Naive thymus-derived CD4-positive, alpha-beta T cell (primary cell): Measurements from ENCODE around the gene SPTLC2. TPM values are rescaled to one million over a fixed set of nuclear protein-coding genes. Genes with fewer than 3 reads are reported as not detected.

Experiments used
- ATAC-seq: fragments of 150-1000 bp; cut with Tn5 transposase; 2 replicates; pipeline ENCODE4 v1.10.0; 2021; ENCODE audit warnings: mild to moderate bottlenecking, moderate library complexity
- CTCF ChIA-PET: fragments of 350-600 bp; sonication (Branson Sonifier 250); formaldehyde crosslinking; loops from one replicate; lab custom pipeline; 2021; ENCODE audit warnings: antibody characterized with exemption; lab: Charles Lee
- POLR2A ChIA-PET: fragments of 350-600 bp; sonication (Branson Sonifier 250); formaldehyde crosslinking; loops from one replicate; lab custom pipeline; 2021; ENCODE audit warnings: antibody characterized with exemption, inconsistent platforms; lab: Charles Lee
- DNase-seq, 9 donors: peaks; one replicate each; pipeline versions ENCODE4 v3.0.0 to v3.0.0-alpha.2; 2020 to 2022; ENCODE audit warnings: mixed read lengths in 1 of 9
- H3K27ac ChIP-seq: one replicate; pipeline ENCODE4 v1.7.0; 2013; ENCODE audit warnings: mild to moderate bottlenecking, low read depth, low read length, moderate library complexity
- H3K27me3 ChIP-seq, 2 donors: one replicate each; pipeline ENCODE4 v1.7.0; 2013; ENCODE audit warnings: low read length in 2 of 2, mild to moderate bottlenecking in 2 of 2, moderate library complexity in 2 of 2; ENCODE audit not compliant: control insufficient read depth in 2 of 2, insufficient read depth in 2 of 2
- H3K36me3 ChIP-seq, 3 experiments: 1 replicate in 2 of 3; 2 replicates in 1 of 3; pipeline ENCODE4 v1.7.0; 2013; ENCODE audit warnings: low read length in 3 of 3, mild to moderate bottlenecking in 3 of 3, moderate library complexity in 1 of 3; ENCODE audit not compliant: insufficient read depth in 3 of 3, control insufficient read depth in 2 of 3
- H3K4me1 ChIP-seq, 2 donors: one replicate each; pipeline ENCODE4 v1.7.0; 2013; ENCODE audit warnings: low read length in 2 of 2, mild to moderate bottlenecking in 2 of 2, moderate library complexity in 1 of 2; ENCODE audit not compliant: control insufficient read depth in 2 of 2, insufficient read depth in 2 of 2
- H3K4me3 ChIP-seq: 2 replicates; pipeline ENCODE4 v1.7.0; 2013; ENCODE audit warnings: mild to moderate bottlenecking, low read length
- H3K9me3 ChIP-seq, 3 experiments: 1 replicate in 2 of 3; 2 replicates in 1 of 3; pipeline ENCODE4 v1.7.0; 2013; ENCODE audit warnings: low read length in 3 of 3; ENCODE audit not compliant: control insufficient read depth in 2 of 3
- H3K27ac Mint-ChIP-seq, 9 donors: one replicate each; pipeline ENCODE4 v1.8.0; 2020 to 2022; ENCODE audit warnings: mixed read lengths in 9 of 9, mild to moderate bottlenecking in 8 of 9, moderate library complexity in 5 of 9, inconsistent platforms in 2 of 9
- H3K27me3 Mint-ChIP-seq, 5 donors: one replicate each; pipeline ENCODE4 v1.8.0; 2021 to 2022; ENCODE audit warnings: mixed read lengths in 5 of 5, mild to moderate bottlenecking in 1 of 5
- H3K36me3 Mint-ChIP-seq, 5 donors: one replicate each; pipeline ENCODE4 v1.8.0; 2020 to 2022; ENCODE audit warnings: mixed read lengths in 5 of 5, mild to moderate bottlenecking in 3 of 5, inconsistent platforms in 1 of 5
- H3K4me1 Mint-ChIP-seq, 7 donors: one replicate each; pipeline ENCODE4 v1.8.0; 2020 to 2022; ENCODE audit warnings: mixed read lengths in 7 of 7, mild to moderate bottlenecking in 3 of 7, inconsistent platforms in 1 of 7
- H3K4me3 Mint-ChIP-seq, 10 donors: one replicate each; pipeline ENCODE4 v1.8.0; 2020 to 2022; ENCODE audit warnings: mild to moderate bottlenecking in 10 of 10, mixed read lengths in 10 of 10, moderate library complexity in 6 of 10, inconsistent platforms in 2 of 10
- H3K9me3 Mint-ChIP-seq, 11 donors: one replicate each; pipeline ENCODE4 v1.8.0; 2020 to 2022; ENCODE audit warnings: mixed read lengths in 11 of 11, mild to moderate bottlenecking in 4 of 11, inconsistent platforms in 1 of 11, moderate library complexity in 1 of 11
- intact Hi-C, 2 donors: fragments of 100-400 bp; cut with micrococcal nuclease; formaldehyde crosslinking; loops; one replicate each; pipeline ENCODE4 v1.15.1; 2023
- polyA plus RNA-seq, 2 donors: library from polyadenylated mRNA; unstranded; fragments of 300-500 nt; fragmentation: Illumina TruSeq; gene quantifications; one replicate each; pipeline ENCODE4 v1.2.3, GENCODE V29; 2021
- total RNA-seq, 6 experiments: library from RNA in 5 of 6; stranded (reverse) in 5 of 6; gene quantifications; 1 replicate in 5 of 6; 2 replicates in 1 of 6; pipeline ENCODE4 v1.2.3 and lab custom pipeline; 2021 to 2026

The SPTLC2 gene
- total and polyA plus RNA-seq, 7 experiments from 2014 or later: 11.6 to 58.1 (median 24.7) TPM

DNA sequence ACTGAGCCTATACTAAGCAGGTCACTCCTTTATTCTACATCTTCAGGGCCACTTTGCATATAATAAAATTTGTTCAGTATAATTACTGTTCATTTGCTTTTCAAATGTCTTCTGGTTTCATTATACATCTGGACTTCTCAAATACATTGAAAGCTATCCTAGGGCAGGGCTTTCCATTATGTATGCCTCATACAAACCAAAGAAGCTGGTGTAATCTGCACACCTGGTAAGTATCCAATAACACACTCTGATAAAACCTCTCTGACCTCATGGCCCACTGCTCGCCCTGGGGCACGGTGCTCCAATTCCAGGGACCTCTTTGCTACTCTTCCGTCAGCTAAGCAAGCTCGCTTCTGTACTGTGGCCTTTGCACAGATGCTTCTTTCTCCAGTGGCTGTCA, 95.9 kb downstream of the SPTLC2 start:
- Histone ChIP-seq H3K4me1 (no peaks in the 10 kb centered on the region), H3K4me3 (no peak overlapping the region), H3K36me3 (peaks cover 0 to 50% (median 7%) of the 10 kb centered on the region in 3 experiments), H3K27ac (no peak overlapping the region), H3K27me3 (no peaks in the 10 kb centered on the region), H3K9me3 (no peaks in the 10 kb centered on the region)
- DNase-seq (no peak), ATAC-seq (no peak)
- H3K36me3 Mint-ChIP-seq: peaks cover 19 to 72% (median 48%) of the 10 kb centered on the region in 5 donors
- peaks cover 0 to 4% (median 0%) of the 10 kb centered on the region in 7 donors for H3K4me1 Mint-ChIP-seq
- POLR2A ChIA-PET: no interaction called here
- no peak overlapping the region for H3K27ac Mint-ChIP-seq
- no peaks in the 10 kb centered on the region for H3K9me3 Mint-ChIP-seq
- CTCF ChIA-PET: interaction anchor here (0.8 kb wide), 1 partner anchor 47 kb away, joined by 3 read pairs; no protein-coding TSS in a partner anchor
- H3K4me3 Mint-ChIP-seq: no peak overlapping the region
- H3K27me3 Mint-ChIP-seq: no peaks in the 10 kb centered on the region
- intact Hi-C loops: no loop called here

DNA sequence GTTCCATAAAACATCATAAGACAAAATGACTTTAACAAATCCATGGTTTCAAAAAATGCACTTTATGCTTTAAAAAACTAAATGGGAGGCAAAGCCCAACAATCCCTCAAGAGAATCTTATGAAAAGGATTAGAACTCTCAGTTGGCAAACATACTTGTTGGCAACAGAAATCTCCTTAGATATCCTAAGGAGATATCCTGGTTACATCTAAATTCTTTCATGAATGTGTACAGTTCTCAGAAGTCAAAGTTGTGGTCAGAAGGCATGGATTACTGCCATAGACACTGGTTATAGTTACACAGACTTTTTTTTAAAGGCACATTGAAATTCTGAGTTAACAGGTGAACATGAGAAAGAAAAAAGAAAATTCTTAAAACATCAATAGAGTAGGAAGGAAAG, 100.3 kb downstream of the SPTLC2 start:
- H3K27ac ChIP-seq: no peak overlapping the region
- Mint-ChIP-seq H3K4me1 (peaks cover 0 to 2% (median 0%) of the 10 kb centered on the region in 7 donors), H3K27ac (no peak overlapping the region), H3K36me3 (peaks cover 22 to 79% (median 53%) of the 10 kb centered on the region in 5 donors), H3K27me3 (no peaks in the 10 kb centered on the region), H3K9me3 (no peaks in the 10 kb centered on the region), H3K4me3 (no peak overlapping the region)
- intact Hi-C loops: no loop called here
- no peak for DNase-seq
- CTCF ChIA-PET: no interaction called here
- H3K27me3 ChIP-seq: no peaks in the 10 kb centered on the region
- no peak for ATAC-seq
- no peak overlapping the region for H3K4me3 ChIP-seq
- peaks cover 8 to 66% (median 9%) of the 10 kb centered on the region in 3 experiments for H3K36me3 ChIP-seq
- POLR2A ChIA-PET: no interaction called here
- no peaks in the 10 kb centered on the region for H3K9me3 ChIP-seq
- H3K4me1 ChIP-seq: no peaks in the 10 kb centered on the region

DNA sequence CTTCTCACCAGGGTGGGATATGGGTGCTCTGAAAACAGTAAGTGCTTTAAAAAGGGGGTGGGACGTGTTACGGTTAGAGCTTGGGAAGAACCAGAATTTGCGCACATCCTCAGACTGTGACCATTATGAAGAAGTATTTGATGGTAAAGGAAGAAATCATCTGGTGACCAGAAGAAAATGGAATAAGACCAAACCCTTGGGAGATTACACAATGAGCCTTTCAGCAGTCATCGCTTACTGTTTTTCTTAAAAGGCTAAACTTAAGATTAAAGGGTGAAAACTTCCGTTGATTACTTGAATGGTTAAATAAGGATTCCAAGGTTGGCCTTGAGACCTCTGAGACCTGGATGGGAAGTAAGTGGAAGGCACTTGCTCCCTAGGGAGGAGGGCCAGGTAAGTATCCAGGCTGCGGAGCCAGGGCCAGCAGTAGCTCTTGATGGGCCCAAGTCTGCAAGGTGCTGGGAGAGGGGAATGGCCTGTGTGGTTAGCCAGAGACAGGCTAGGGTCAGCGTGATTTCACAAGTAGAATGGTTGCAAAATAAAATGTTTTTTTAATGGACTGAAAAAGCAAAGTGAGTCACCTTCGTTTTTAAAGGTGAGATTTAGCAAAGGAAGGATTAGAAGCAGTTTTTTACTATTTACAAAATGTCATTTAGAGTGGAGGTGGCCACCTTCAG, 104.8 kb downstream of the SPTLC2 start:
- Histone ChIP-seq H3K4me3 (no peak overlapping the region), H3K36me3 (peaks cover 5 to 35% (median 8%) of the 10 kb centered on the region in 3 experiments), H3K27ac (no peak overlapping the region), H3K9me3 (no peaks in the 10 kb centered on the region), H3K4me1 (no peaks in the 10 kb centered on the region), H3K27me3 (no peaks in the 10 kb centered on the region)
- H3K27ac Mint-ChIP-seq: no peak overlapping the region
- H3K27me3 Mint-ChIP-seq: no peaks in the 10 kb centered on the region
- no peaks in the 10 kb centered on the region for H3K9me3 Mint-ChIP-seq
- ATAC-seq (no peak), DNase-seq (no peak)
- intact Hi-C loops: no loop called here
- CTCF ChIA-PET: interaction anchor here (0.5 kb wide), 1 partner anchor 34 kb away, joined by 3 read pairs; no protein-coding TSS in a partner anchor
- H3K4me1 Mint-ChIP-seq: no peaks in the 10 kb centered on the region
- no peak overlapping the region for H3K4me3 Mint-ChIP-seq
- POLR2A ChIA-PET: no interaction called here
- H3K36me3 Mint-ChIP-seq: peaks cover 13 to 71% (median 57%) of the 10 kb centered on the region in 5 donors

DNA sequence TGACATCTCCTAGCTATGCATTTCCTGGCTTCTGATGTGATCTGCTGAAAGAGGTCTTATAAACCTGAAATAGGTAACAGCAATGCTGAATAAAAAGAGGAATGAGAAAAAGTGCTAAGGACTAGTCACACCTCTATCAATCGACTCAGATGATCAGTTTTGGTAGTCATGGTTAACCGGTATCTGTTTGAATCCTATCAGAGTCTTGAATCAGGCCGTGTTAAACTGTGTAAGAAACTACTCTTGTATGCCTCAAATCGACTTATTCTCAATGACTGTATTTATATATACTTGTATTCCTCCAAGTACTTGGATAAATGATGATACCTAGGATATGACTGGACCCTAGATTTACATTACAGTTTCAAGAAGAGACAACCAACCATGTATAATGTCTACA, 107.1 kb downstream of the SPTLC2 start:
- Mint-ChIP-seq H3K36me3 (peaks cover 21 to 64% (median 52%) of the 10 kb centered on the region in 5 donors), H3K4me1 (no peaks in the 10 kb centered on the region), H3K9me3 (peaks cover 0 to 12% (median 3%) of the 10 kb centered on the region in 11 donors), H3K27me3 (no peaks in the 10 kb centered on the region), H3K27ac (no peak overlapping the region), H3K4me3 (no peak overlapping the region)
- Histone ChIP-seq H3K27ac (no peak overlapping the region), H3K36me3 (peaks cover 5 to 24% (median 8%) of the 10 kb centered on the region in 3 experiments), H3K9me3 (no peaks in the 10 kb centered on the region), H3K4me3 (no peak overlapping the region), H3K4me1 (no peaks in the 10 kb centered on the region), H3K27me3 (no peaks in the 10 kb centered on the region)
- ChIA-PET CTCF (no interaction called here), POLR2A (no interaction called here)
- DNase-seq (no peak), ATAC-seq (no peak)
- intact Hi-C loops: no loop called here

DNA sequence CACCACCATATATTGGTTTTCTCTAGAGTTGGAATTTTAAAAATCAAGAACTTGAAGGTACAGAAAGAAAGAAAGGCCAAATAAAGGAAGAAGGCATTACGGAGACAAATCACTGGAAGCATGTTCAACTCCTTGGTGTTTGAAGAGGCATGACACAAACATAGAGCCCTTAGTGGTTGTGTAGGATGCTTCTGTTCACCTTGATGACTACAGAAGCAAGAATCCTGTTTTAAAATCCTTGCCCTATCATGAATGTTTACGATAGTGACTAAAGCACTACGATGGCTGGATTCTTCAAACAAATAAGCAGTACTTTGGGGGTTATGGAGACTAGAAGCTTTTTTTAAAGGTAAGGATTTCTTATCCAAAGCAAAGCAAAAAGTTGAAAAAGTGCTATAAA, 107.6 kb downstream of the SPTLC2 start:
- ChIA-PET CTCF (no interaction called here), POLR2A (no interaction called here)
- Mint-ChIP-seq H3K36me3 (peaks cover 21 to 62% (median 52%) of the 10 kb centered on the region in 5 donors), H3K27me3 (no peaks in the 10 kb centered on the region), H3K4me3 (no peak overlapping the region), H3K4me1 (no peaks in the 10 kb centered on the region), H3K27ac (no peak overlapping the region), H3K9me3 (peaks cover 0 to 17% (median 3%) of the 10 kb centered on the region in 11 donors)
- Histone ChIP-seq H3K27ac (no peak overlapping the region), H3K27me3 (no peaks in the 10 kb centered on the region), H3K4me1 (no peaks in the 10 kb centered on the region), H3K9me3 (peaks cover 0 to 4% (median 0%) of the 10 kb centered on the region in 3 experiments), H3K4me3 (no peak overlapping the region), H3K36me3 (peaks cover 5 to 24% (median 8%) of the 10 kb centered on the region in 3 experiments)
- intact Hi-C loops: no loop called here
- ATAC-seq (no peak), DNase-seq (no peak)

DNA sequence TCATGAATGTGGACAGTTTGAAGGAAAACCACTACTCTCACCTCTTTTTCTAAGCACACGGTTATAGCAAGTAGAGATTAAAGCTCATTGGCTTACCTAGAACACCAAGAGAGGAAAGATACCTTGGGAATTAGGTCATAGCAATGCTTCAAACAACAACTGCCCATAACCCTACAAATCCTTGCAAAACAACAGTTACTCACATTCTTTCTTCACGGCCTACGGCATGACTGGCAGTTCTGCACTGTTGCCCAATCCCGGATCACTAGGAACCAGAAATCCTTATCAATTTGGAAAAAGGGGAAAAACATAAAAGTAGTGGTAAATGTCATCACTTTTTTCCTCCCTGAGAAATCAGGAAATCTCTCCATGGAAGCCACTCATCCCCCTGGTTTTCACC, 108.2 kb downstream of the SPTLC2 start:
- POLR2A ChIA-PET: interaction anchor here (0.5 kb wide), 1 partner anchor 933 kb away, joined by 4 read pairs; no protein-coding TSS in a partner anchor
- DNase-seq: no peak

More for the DNA sequence above, 108.2 kb downstream of the SPTLC2 start:
- Histone ChIP-seq H3K4me1 (no peaks in the 10 kb centered on the region), H3K4me3 (no peak overlapping the region), H3K9me3 (peaks cover 0 to 4% (median 0%) of the 10 kb centered on the region in 3 experiments), H3K27ac (no peak overlapping the region), H3K36me3 (peaks cover 5 to 24% (median 8%) of the 10 kb centered on the region in 3 experiments), H3K27me3 (no peaks in the 10 kb centered on the region)
- Mint-ChIP-seq H3K4me1 (no peaks in the 10 kb centered on the region), H3K27me3 (no peaks in the 10 kb centered on the region), H3K9me3 (peaks cover 1 to 23% (median 4%) of the 10 kb centered on the region in 11 donors), H3K36me3 (peaks cover 21 to 60% (median 54%) of the 10 kb centered on the region in 5 donors), H3K27ac (peak overlapping the region in 1 of 9 donors; percentile 1), H3K4me3 (no peak overlapping the region)
- no peak for ATAC-seq
- intact Hi-C loops: no loop called here
- CTCF ChIA-PET: no interaction called here
